Spleen (tissue), 11 donors: ENCODE measurements around the gene GGN. TPM values are rescaled to one million over a fixed set of nuclear protein-coding genes. Genes with fewer than 3 reads are reported as not detected.

Source experiments
- DNase-seq: peaks from one replicate; pipeline ENCODE4 v3.0.0-alpha.2; 2020
- H3K27ac ChIP-seq, 8 donors: fragments of 200-600 bp; sonication (generic) in 7 of 8; 1 replicate in 4 of 8; 2 replicates in 4 of 8; pipeline versions ENCODE4 v1.5.0 to v1.8.0; 2016 to 2021; ENCODE audit warnings: inconsistent platforms in 4 of 8, mild to moderate bottlenecking in 4 of 8, moderate library complexity in 1 of 8
- H3K27me3 ChIP-seq, 7 donors: fragments of 200-600 bp; sonication (generic) in 6 of 7; replicated peaks in 1 of 7; 1 replicate in 4 of 7; 2 replicates in 3 of 7; pipeline versions ENCODE4 v1.5.0 to v1.8.0; 2016 to 2021; ENCODE audit warnings: inconsistent platforms in 3 of 7, mild to moderate bottlenecking in 1 of 7
- H3K36me3 ChIP-seq, 6 donors: fragments of 200-600 bp; sonication (generic) in 5 of 6; 1 replicate in 4 of 6; 2 replicates in 2 of 6; pipeline versions ENCODE4 v1.5.0 to v1.8.0; 2016 to 2021; ENCODE audit warnings: inconsistent platforms in 2 of 6
- H3K4me1 ChIP-seq, 6 donors: fragments of 200-600 bp; sonication (generic) in 5 of 6; 1 replicate in 3 of 6; 2 replicates in 3 of 6; pipeline versions ENCODE4 v1.5.0 to v1.8.0; 2016 to 2021; ENCODE audit warnings: inconsistent platforms in 3 of 6
- H3K4me3 ChIP-seq, 8 donors: fragments of 200-600 bp; sonication (generic) in 7 of 8; 1 replicate in 4 of 8; 2 replicates in 4 of 8; pipeline versions ENCODE4 v1.5.0 to v1.8.0; 2016 to 2021; ENCODE audit warnings: inconsistent platforms in 4 of 8, mild to moderate bottlenecking in 4 of 8, moderate library complexity in 2 of 8
- H3K9me3 ChIP-seq, 8 donors: fragments of 200-600 bp; sonication (generic) in 7 of 8; 1 replicate in 4 of 8; 2 replicates in 4 of 8; pipeline versions ENCODE4 v1.5.0 to v1.8.0; 2016 to 2021; ENCODE audit warnings: inconsistent platforms in 4 of 8
- CTCF ChIP-seq, 11 experiments: fragments of 200-600 bp in 7 of 11; fragments of 450-650 bp in 4 of 11; sonication (generic) in 4 of 11; IDR thresholded peaks in 8 of 11; conservative IDR thresholded peaks in 3 of 11; 1 replicate in 7 of 11; 2 replicates in 4 of 11; pipeline versions ENCODE4 v1.4.0 to v1.8.0; 2016 to 2021; ENCODE audit warnings: antibody characterized with exemption in 11 of 11, inconsistent platforms in 4 of 11, mild to moderate bottlenecking in 1 of 11
- POLR2A ChIP-seq, 3 donors: fragments of 450-650 bp; IDR thresholded peaks; one replicate each; pipeline ENCODE4 v1.5.1; 2017; ENCODE audit warnings: antibody characterized with exemption in 3 of 3, mild to moderate bottlenecking in 1 of 3
- POLR2AphosphoS5 ChIP-seq, 3 donors: sonication (generic); formaldehyde crosslinking; IDR thresholded peaks; one replicate each; pipeline ENCODE4 v1.5.1; 2017; ENCODE audit warnings: antibody characterized with exemption in 3 of 3
- WGBS, 5 donors: extraction: QIAGEN DNeasy Blood & Tissue Kit in 3 of 5; methylation state at CpG; one replicate each; pipeline versions ENCODE4 v1.1.5 to v1.1.7; 2013 to 2018; 5-methylcytosine and 5-hydroxymethylcytosine counted together
- intact Hi-C: fragments of 100-400 bp; cut with DNase I; formaldehyde crosslinking; loops from one replicate; pipeline ENCODE4 v1.15.0; 2023; ENCODE audit warnings: low total_unique reads
- polyA plus RNA-seq, 3 donors: library from polyadenylated mRNA; stranded (reverse); fragments of 200-250 nt; gene quantifications; one replicate each; pipeline ENCODE4 v1.2.1, GENCODE V29; 2013
- total RNA-seq, 7 donors: library from RNA; depleted of rRNA in 3 of 7; stranded (reverse); fragments of >200 nt in 3 of 7; fragmentation: NEBNext Ultra II Directional in 4 of 7; extraction: Animal tissue kit (Norgen Biotek cat#: 25700) in 4 of 7; gene quantifications; one replicate each; pipeline versions ENCODE4 v1.1.0 to v1.2.1, GENCODE V29; 2016 to 2021
- donor health status: healthy with polysubstance abuse.
- donor health status: DM: no; HTN: no; CAD: no; lungs with moderate emphysema.
- donor health status: DM: no; HTN: no; CAD: no.
- donor health status: Bipolar disorder and iron deficiency.
- donor health status: healthy.
- donor health status: DM: no; HTN: no; CAD: no.
- donor health status: DM: yes; HTN: yes; CAD: no.

The GGN gene
- total and polyA plus RNA-seq, 10 donors, result 0.08 to 0.19 TPM; not detected in 8

GRCh38 chr19:38385057-38385803 lies 2.6 kb downstream of the GGN start:
- H3K9me3 ChIP-seq, result no peaks in the 10 kb centered on the region
- intact Hi-C loops, result no loop called here
- 78 to 88% (median 87%) methylated on average over 31 to 40 of the region's 40 CpGs for WGBS, 5 donors
- no peak overlapping the region for H3K27ac ChIP-seq
- peaks cover 30 to 52% (median 42%) of the 10 kb centered on the region in 6 donors for H3K4me1 ChIP-seq
- H3K4me3 ChIP-seq, result peak overlapping the region in 1 of 8 donors; percentile 73
- peaks cover 3 to 62% (median 46%) of the 10 kb centered on the region in 6 donors for H3K36me3 ChIP-seq
- no peak for DNase-seq
- TF ChIP-seq CTCF (IDR thresholded peaks at IDR 0.05 in 8 of 11, conservative IDR thresholded peaks at IDR 0.05 in 3 of 11), result no peak
- peak in 2 of 3 donors; percentile 11 to 46 for TF ChIP-seq POLR2AphosphoS5 (IDR thresholded peaks at IDR 0.05)
- peaks cover 0 to 72% (median 48%) of the 10 kb centered on the region in 7 donors for H3K27me3 ChIP-seq

GRCh38 chr19:38384209-38385027 lies 3.4 kb downstream of the GGN start:
- DNase-seq, result no peak
- H3K4me3 ChIP-seq, result no peak overlapping the region
- intact Hi-C loops, result no loop called here
- TF ChIP-seq POLR2A (IDR thresholded peaks at IDR 0.05) (no peak), CTCF (IDR thresholded peaks at IDR 0.05 in 8 of 11, conservative IDR thresholded peaks at IDR 0.05 in 3 of 11) (no peak), POLR2AphosphoS5 (IDR thresholded peaks at IDR 0.05) (no peak)
- H3K9me3 ChIP-seq, result no peaks in the 10 kb centered on the region
- peaks cover 6 to 70% (median 55%) of the 10 kb centered on the region in 6 donors for H3K36me3 ChIP-seq
- no peak overlapping the region for H3K27ac ChIP-seq
- WGBS, 5 donors, result 81 to 92% (median 88%) methylated on average over 5 to 10 of the region's 10 CpGs
- peaks cover 30 to 49% (median 39%) of the 10 kb centered on the region in 6 donors for H3K4me1 ChIP-seq
- peaks cover 0 to 64% (median 44%) of the 10 kb centered on the region in 7 donors for H3K27me3 ChIP-seq

- no peak for TF ChIP-seq POLR2A (IDR thresholded peaks at IDR 0.05)
- no peak for TF ChIP-seq CTCF (IDR thresholded peaks at IDR 0.05 in 8 of 11, conservative IDR thresholded peaks at IDR 0.05 in 3 of 11)
- TF ChIP-seq POLR2AphosphoS5 (IDR thresholded peaks at IDR 0.05), result no peak
- Histone ChIP-seq H3K27me3 (peaks cover 0 to 58% (median 38%) of the 10 kb centered on the region in 7 donors), H3K27ac (no peak overlapping the region), H3K9me3 (no peaks in the 10 kb centered on the region), H3K4me1 (peaks cover 26 to 42% (median 32%) of the 10 kb centered on the region in 6 donors), H3K36me3 (peaks cover 6 to 77% (median 61%) of the 10 kb centered on the region in 6 donors), H3K4me3 (no peak overlapping the region)
- 94 to 100% (median 96%) methylated on average over 2 of the region's 2 CpGs for WGBS, 5 donors
- DNase-seq, result no peak
- intact Hi-C loops, result no loop called here
Observed at GRCh38 chr19:38383743-38384142, 4.1 kb downstream of the GGN start.

GRCh38 chr19:38383184-38383583 lies 4.7 kb downstream of the GGN start:
- no peaks in the 10 kb centered on the region for H3K9me3 ChIP-seq
- WGBS, 5 donors, result 93 to 96% (median 95%) methylated on average over 9 to 10 of the region's 10 CpGs
- no peak for TF ChIP-seq CTCF (IDR thresholded peaks at IDR 0.05 in 8 of 11, conservative IDR thresholded peaks at IDR 0.05 in 3 of 11)
- TF ChIP-seq POLR2AphosphoS5 (IDR thresholded peaks at IDR 0.05), result no peak
- TF ChIP-seq POLR2A (IDR thresholded peaks at IDR 0.05), result no peak

More at GRCh38 chr19:38383184-38383583, 4.7 kb downstream of the GGN start:
- Histone ChIP-seq H3K27me3 (peaks cover 0 to 52% (median 32%) of the 10 kb centered on the region in 7 donors), H3K4me1 (peaks cover 22 to 37% (median 27%) of the 10 kb centered on the region in 6 donors), H3K4me3 (no peak overlapping the region), H3K27ac (no peak overlapping the region), H3K36me3 (peaks cover 6 to 83% (median 64%) of the 10 kb centered on the region in 6 donors)
- no peak for DNase-seq
- intact Hi-C loops, result no loop called here
